ENCODE results near the gene PRMT2.
"Not testable (repeated sequence)": the region's sequence is repeated elsewhere in the genome, so short reads cannot be mapped to it uniquely, and the experiment has no call there.

Gene PRMT2

DNA sequence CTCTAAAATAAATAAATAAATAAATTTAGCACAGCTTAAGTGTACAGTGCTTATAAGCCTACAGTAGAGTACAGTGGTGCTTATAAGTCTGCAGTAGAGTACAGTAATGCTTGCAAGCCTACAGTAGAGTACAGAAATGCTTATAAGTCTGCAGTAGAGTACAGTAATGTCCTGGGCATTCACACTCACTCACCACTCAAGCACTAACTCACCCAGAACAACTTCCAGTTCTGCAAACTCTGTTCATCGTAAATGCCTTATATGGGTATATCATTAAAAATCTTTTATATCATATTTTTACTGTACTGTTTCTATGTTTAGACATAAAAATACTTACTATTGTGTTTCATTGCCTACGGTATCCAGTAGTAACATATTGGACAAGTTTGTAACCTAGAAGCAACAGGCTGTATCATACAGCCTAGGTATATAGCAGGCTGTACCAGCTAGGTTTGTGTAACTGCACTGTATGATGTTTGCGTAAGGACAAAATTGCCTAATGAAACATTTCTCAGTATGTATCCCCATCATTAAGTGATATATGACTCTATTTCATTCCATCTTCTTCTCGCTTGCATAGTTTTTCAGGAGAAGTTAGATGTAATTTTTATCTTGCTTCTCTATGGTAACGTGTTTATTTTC is 16.6 kb upstream of the PRMT2 start:
- DNase-seq = no peak

DNA sequence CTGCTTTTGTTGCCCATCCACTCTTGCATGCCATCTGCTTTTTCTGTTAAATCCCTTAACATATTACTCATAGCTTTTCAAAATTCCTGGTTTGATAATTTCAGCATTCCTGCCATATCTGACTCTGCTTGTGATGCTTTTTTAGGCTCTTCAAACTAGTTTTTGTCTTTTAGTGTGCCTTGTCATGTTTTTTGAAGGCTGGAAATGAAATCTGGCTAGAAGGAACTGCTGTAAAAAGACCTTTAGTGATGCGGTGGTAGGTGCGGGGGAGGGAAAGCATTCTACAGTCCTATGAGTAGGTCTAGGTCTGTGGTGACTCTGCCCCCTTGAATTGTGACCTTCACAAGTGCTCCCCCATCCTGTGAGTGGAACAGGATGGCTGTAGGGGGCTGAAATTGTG is 15.6 kb upstream of the PRMT2 start:
- DNase-seq = no peak

DNA sequence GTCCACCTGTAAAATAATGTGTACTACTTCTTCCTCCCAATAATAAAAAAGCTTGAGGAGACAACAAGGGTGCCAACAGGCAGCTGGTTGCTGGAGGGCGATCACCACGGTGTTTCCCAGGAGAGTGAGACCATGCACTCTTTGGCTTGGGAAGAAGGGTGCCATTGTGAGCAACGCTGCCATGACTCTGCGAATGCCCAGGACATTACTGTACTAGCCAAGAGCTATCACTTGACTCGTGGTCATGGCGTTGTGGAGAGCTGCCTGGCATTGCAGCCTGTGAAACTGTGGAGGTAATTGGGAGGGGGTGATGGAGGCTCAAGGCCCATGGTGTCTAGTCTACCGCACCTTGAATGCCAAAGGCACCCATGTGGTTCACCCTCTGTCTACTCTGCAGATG is 14.6 kb upstream of the PRMT2 start:
- no peak for DNase-seq

DNA sequence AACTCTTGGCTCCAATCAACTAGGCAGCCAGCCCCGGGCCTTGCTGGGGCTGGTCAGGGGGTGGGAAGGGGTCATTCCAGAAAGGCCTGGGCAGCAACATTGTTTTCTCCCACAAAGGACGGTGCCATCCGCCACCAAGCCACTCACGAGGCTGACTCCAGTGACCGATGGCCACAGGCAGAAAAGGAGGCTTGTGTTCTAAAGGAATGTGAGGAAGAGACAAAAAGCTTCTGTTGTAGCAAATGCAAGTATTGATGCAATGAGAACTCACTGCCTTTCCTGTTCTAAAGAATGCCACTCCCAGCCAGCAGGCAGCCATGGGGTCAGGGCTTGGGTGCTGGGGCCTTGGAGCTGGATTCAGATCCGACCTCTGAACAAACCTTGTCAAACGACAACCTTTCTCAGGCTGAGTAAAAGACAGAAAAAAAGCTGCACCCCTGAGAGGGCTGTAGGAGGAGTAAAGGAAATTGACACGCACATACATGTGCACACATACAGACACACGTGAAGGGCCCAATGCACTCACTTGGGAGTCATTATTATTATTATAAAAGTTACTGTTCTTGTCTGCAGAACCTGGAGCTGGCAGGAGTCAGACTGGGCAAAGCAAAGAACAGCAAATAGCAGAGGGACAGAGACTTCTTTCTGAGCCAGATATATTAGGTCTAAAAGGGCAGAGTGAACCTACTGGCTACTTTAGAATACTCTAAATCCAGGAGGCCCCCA is 13.9 kb upstream of the PRMT2 start:
- DNase-seq = no peak

DNA sequence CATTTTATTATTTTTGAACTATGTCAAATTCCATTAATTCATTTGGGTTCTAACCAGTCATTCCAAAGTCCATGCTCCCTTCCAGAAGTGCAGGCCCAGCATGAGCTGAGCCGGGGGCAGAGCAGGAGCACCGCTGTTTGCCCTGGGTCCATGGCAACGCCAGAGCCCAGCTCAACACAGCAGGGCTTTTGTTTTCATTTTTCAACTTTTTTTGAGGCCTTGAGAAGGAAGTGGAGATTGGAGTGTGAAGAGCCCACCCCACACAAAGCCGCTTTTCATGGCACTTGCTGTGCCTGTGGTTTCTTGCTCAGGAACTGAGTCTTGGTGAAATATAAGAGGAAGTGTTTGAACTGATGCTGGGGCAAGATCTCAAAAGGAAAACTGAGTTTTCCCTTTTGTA is 13.2 kb upstream of the PRMT2 start:
- no peak for DNase-seq

DNA sequence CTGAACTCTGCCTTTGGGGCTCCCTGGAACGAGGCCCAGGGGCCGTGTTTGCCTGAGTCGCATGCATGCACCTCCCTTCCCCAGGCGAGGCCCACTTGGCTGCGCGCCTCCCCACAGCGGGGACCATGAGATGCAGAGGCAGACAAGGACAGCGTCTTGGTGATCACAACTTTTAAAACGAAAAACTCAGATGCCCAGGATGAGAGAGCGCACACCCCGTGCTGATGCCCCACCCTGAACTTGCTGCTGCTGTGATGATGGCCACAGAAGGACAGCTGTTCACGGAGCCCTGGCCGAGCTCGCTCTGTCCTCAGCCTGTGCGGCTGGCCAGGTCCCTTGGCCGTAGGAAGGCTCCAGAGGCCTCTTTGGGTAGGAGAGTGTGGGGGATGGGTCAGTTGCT is 11.4 kb upstream of the PRMT2 start:
- DNase-seq = no peak

DNA sequence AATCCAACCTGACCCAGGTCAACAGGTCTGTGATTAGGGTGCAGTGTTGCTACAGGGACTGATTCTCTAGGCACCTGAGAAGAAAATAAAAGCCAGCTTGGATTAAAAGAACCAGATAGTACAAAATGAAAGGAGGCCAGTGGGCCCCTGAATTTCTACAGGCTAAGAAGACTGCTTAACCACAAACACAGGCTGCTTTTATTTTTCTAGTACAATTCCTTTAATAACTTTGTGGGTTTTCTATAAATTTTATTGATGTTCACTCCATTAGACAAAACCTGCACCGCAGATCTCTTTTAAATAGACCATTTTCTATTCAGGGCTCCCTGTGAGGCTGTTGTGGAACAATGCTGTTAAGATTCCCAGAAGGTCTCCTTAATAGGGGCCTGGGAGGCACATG is 9.7 kb upstream of the PRMT2 start:
- no peak for DNase-seq

DNA sequence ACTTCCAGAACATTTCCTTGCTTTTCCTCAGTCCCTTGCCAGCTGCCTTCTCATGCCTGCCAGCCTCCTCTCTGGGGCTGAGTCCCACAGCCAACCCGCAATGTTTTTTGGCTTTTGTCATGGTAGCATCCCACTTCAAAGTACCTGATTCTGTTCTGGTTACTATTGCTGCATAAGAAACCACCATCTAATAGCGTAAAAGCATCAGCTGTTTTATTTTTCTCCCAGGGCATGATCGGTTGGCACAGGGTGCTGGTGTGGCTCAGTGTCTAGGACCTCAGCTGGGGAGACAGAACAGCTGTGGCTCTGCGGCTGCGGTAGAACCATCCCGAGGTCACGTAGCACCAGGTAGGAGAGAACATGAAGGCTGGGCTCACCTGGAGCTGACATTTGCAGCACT is 8.9 kb upstream of the PRMT2 start:
- DNase-seq = no peak

DNA sequence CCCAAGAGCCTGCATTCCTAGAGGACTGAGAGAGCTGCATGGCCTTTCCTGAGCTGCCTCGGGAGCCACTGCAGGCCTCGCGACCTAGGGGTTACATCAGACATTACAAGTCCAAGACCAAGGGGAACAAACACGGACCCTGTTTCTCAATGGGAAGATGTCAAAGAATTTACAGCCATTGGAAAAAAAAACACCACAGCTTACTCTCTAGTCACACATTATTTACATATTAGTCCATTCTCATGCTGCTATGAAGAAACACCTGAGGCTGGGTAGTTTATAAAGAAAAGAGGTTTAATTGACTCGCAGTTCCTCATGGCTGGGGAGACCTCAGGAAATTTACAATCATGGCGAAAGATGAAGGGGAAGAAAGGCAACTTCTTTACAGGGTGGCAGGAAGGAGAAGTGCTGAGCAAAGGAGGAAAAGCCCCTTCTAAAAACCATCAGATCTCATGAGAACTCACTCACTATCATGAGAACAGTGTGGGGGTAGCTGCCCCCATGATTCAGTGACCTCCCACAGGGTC is 8.4 kb upstream of the PRMT2 start:
- no peak for DNase-seq

DNA sequence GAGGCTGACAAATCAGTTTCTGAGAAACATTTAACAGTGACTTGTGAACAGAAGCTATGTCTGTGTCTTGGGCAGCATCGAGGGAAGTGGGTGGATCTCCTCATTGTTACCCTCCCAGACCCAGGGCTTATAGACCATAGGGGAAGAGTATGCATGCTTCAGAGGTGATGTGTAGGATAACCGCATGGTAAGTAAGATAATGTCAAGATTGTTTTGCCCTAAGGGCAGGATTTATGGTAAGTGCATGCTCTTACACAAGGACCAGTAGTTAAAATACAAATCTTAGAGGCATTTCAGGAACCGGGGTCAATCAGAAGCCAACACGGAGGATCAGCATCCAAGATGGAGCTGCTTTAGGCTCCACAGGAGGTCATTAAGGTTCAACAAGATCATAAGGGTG is 7.7 kb upstream of the PRMT2 start:
- no peak for DNase-seq

DNA sequence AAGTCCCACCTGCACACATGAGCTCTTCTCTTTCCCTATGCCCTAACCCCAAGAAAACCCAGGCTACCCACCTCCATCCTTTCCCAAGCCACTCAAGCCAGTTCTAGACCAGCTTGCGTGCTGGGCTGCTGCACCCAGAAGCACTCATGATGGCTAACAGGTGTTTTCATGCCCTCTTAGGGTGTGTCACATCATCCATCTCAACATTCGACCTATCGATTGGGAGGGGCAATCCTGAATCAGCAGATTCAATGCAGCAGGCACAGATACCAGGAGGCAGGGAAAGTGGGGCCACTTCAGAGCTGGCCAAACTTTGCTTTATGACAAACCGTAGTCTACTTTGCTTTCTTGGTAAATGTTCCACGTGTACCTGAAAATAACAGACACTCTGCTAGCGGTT is 6.6 kb upstream of the PRMT2 start:
- no peak for DNase-seq

DNA sequence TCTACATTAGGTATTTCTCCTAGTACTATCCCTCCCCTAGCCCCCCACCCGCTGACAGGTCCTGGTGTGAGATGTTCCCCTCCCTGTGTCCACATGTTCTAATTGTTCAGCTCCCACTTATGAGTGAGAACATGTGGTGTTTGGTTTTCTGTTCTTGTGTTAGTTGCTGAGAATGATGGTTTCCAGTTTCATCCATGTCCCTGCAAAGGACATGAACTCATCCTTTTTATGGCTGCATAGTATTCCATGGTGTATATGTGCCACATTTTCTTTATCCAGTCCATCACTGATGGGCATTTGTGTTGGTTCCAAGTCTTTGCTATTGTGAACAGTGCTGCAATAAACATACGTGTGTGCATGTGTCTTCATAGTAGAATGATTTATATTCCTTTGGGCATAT is 4.6 kb upstream of the PRMT2 start:
- DNase-seq = not testable (repeated sequence)

DNA sequence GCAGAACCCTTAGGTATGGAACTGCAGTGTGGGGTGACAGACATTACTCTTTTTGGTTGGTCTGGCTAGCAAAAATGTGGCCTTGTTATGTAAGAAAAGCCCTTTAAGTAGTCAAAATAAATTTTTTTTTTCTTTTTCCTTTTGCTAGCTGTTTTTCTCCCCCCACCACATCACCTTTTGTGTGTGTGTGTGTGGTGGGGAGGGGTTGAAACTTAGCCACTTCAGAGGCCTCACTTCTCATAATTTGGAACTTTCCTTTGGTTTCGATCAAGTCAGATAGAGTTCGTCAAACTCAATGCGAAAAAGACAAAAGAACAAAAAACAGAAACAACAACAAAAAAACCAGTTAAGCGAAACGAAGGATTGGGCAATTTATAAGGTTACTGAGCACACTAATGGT is 1.9 kb upstream of the PRMT2 start:
- no peak for DNase-seq

DNA sequence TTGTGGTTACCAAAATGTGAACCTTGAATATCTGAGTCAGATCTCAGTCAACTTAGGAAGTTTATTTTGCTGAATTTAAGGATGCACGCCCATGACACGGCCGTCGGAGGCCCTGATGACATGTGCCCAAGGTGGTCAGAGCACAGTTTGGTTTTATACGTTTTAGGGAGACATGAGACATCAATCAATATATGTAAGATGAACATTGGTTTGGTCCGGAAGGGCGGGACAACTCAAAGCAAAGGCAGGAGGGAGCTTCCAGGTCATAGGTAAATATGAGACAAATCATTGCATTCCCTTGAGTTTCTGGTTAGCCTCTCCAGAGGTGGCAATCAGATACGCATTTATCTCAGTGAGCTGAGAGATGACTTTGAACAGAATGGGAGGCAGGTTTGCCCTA is 1.0 kb upstream of the PRMT2 start:
- no peak for DNase-seq

DNA sequence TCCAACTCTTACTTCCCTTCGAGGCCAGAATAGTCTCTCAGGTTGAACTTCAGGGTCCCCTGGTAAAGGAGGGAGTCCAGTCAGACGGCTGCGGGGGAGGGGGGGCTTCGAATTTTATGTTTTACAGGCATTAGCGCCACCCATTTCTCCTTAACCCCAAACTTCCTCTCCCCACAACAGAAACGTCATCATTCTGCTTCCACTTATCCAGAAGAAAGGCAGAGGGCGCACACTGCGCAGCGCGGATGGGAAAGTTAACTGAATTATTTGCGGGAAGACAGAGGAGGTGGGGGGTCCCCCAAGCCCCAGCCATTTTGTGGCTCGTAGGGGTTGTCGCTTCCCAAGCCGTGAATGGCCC is 529 bp upstream of the PRMT2 start:
- peak; percentile 78 for DNase-seq

DNA sequence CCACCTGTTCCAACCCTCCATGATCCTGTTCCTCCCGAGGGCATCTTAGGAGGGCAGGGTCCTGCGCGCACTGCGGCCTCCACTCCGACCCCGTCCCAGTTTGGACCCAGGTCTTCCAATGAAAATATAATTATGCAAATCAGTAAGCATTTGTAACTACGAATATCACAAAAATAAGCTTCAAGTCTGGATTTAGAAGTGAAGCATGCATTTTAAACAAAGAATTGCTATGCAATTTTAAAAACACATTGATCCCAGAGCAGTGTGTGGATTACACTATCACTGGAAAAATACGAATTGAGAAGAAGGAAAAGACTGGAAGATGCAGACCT is 673 bp downstream of the PRMT2 start:
- DNase-seq = no peak

DNA sequence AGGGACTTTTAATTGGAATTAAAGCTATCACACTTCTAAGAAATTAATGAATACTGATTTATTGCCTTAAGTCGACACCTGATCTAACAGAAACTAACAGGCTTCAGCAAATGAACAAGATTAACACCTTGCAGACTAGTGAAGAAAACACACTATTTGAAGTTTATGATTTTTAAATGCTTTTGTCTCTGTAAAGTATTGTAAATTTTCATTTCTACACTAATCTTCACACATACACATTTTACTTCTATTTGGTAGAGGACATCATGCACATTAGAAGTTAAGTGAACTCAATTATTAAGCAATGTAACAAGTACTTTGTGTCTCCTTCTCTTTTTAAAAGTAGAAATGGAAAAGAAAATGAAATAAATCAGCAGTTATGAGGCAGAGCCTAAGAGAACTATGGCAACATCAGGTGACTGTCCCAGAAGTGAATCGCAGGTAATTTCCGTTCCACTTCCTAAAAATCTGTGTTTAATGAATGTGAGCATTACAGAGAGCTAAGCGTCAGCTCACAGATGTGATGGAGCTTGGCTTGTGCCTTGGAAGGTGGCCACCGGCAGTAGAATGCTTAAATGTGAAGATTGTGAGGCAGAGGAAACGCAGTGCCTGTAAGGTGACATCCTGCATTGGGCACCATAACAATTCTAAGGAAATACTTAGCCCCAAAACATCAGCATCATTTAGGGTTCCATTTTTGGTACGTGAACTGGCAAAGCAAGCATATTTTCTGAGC is 1.2 kb downstream of the PRMT2 start:
- no peak for DNase-seq

DNA sequence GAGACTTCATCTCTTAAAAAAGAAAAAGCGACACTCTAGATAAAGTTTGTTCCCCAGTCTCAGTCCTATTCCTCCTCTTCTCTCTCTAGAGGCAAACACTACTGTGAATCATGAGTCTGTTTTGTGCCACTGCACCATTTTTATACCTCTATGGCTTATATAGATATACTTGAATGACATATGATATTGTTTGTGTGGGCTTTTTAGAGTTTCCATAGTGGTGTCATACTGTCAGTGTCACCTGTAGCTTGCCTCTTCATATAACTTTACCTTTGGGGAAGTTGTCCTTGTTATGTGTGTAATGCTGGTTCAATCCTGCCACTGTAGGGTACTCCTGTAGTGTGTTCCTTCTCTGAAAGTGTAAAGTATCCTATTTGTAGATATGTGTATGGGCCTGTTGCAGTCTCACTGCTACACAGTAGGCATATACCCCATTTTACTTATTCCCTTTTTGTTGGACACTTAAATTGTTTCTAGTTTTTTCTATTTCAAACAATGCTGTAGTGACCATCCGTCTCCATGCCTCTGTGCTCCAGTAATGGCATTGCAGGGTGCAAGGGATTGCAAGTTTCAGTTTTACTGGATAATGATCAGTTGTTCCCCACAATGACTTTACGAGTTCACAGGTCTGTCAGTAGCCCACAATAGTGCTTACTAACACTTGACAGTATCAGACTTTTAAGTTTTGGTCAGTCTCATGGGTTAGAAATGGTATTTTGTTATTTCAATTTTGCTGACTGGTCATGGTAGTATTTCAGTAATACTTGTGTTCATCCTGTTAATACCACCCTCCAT is 2.7 kb downstream of the PRMT2 start:
- DNase-seq = no peak

DNA sequence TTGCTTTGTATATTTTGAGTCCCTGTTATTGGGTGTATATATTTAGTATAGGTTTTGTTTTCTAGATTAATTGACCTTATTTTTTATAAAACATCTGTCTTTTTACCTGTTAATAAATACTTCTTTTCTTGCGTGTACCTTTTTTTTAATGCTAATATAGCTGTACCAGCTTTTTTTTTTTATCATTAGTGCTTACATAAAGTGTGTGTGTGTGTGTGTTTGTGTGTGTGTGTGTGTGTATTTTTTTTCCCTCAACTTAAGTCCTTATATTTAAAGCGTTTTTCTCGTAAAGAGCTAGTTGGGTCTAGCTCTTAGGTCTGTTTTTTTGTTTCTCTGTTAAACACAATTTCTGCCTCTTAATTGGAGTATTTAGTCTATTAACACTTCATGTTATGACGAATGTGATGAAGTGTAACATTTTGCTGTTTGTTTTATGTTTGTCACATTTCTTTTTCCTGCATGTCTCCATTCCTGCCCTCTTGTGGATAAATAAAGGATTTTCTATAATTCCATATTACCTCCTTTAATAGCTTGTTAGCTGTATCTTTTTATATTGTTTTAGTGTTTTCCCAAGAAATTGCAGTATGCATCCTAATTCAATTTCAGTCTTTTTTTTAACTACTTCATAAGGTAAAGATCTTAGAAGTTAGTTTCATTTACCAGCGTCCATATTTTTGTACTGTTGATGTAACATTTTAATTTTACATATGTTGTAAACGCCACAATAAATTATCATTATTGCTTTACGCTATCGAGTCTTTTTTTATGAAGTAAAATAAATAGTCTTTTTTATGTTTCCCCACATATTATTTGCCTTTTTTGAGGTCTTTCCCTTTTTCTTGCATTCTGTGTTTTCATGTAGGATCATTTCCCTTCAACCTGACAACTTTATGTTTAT is 4.3 kb downstream of the PRMT2 start:
- DNase-seq = no peak

DNA sequence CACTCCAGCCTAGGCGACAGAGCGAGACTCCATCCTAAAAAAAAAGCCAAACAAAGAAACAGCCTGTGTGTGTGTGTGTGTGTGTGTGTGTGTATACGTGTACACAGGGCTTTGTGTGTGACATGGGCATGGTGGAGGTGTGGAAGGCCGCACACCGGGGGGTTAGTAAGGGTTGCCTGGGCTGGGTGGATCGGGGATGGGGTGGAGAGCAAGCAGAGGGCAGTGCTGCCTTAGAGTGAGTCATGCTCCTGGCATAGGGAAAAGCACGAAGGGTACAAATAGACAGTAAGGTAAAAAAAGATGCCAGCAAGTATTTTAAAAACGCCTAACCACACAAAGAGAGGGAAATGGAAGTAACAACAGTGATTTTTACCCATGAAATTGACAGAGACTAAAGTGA is 6.2 kb downstream of the PRMT2 start:
- no peak for DNase-seq

DNA sequence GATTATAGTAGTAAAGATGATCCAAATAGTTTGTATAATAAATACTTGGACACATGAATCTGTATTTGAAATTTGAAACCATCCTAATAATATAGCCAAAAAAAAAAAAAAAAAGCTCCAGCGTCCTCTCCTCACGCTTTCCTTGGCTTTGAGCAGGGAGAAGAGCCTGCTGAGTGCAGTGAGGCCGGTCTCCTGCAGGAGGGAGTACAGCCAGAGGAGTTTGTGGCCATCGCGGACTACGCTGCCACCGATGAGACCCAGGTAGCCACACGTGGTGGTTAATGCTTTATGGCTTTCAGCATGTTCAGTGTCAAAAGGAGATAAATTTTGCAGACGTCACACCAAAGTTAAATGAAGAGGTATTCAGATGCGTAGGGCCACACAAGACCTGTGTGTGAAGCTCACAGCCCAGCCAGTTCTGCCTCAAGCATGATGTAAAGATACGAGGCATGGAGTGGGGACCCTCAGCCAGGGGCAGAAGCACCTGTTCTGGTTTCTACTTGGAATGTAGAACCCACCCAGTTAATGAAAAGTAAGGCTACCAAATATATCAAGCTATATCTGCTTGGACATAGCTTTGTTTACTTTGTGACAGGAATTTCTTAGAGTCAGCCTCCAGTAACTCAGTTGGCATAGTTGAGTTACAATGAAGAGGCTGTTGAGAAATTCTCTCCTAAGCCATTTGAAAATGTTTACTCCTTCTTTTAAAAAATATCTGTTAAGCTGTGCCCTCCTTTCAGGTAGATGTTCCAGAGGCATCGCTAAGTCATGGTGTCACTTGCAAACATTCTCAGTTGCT is 8.1 kb downstream of the PRMT2 start:
- DNase-seq = no peak

DNA sequence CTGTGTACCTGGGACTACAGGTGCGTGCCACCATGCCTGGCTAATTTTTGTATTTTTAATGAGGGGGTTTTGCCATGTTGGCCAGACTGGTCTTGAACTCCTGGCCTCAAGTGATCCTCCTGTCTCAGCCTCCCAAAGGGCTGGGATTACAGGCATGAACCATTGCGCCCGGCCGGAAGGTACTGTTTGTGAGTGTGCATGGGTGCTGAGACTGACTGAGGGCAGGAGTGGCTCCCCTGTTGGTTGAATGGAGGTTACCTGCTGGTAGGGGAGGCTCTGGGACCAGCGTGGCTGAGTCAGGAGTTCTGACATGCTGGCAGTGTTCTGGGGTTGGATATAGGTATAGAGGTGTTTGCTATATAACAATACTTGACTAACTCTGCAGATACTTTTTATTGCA is 10.4 kb downstream of the PRMT2 start:
- DNase-seq = no peak
